Thyroid gland (tissue), 4 donors: Measurements from ENCODE around the gene BLOC1S2. TPM values are rescaled to one million over a fixed set of nuclear protein-coding genes. Genes with fewer than 3 reads are reported as not detected.

Experiments
- DNase-seq, 2 donors: peaks; one replicate each; pipeline ENCODE4 v3.0.0-alpha.2; 2019
- H3K27ac ChIP-seq, 3 donors: fragments of 200-600 bp; sonication (generic); 1 replicate in 2 of 3; 2 replicates in 1 of 3; pipeline ENCODE4 v1.5.1; 2016 to 2019; ENCODE audit warnings: mild to moderate bottlenecking in 1 of 3, moderate library complexity in 1 of 3
- H3K27me3 ChIP-seq: fragments of 200-600 bp; sonication (generic); one replicate; pipeline ENCODE4 v1.5.1; 2019
- H3K36me3 ChIP-seq, 2 donors: fragments of 200-600 bp; sonication (generic); one replicate each; pipeline ENCODE4 v1.5.1; 2016 to 2019
- H3K4me1 ChIP-seq, 2 donors: fragments of 200-600 bp; sonication (generic); one replicate each; pipeline ENCODE4 v1.5.1; 2017 to 2019
- H3K4me3 ChIP-seq, 3 donors: fragments of 200-600 bp; sonication (generic); replicated peaks in 1 of 3; 1 replicate in 2 of 3; 2 replicates in 1 of 3; pipeline ENCODE4 v1.5.1; 2016; ENCODE audit warnings: mild to moderate bottlenecking in 1 of 3
- H3K9me3 ChIP-seq: fragments of 200-600 bp; sonication (generic); one replicate; pipeline ENCODE4 v1.5.1; 2017
- POLR2A ChIP-seq, 2 donors: fragments of 450-650 bp; IDR thresholded peaks; one replicate each; pipeline ENCODE4 v1.6.1; 2017; ENCODE audit warnings: antibody characterized with exemption in 2 of 2, mild to moderate bottlenecking in 2 of 2, moderate library complexity in 1 of 2
- WGBS, 2 donors: methylation state at CpG; one replicate each; pipeline ENCODE4 v1.1.5; 2017; 5-methylcytosine and 5-hydroxymethylcytosine counted together
- intact Hi-C: fragments of 100-400 bp; cut with DNase I; formaldehyde crosslinking; loops from one replicate; pipeline ENCODE4 v1.15.1; 2023
- total RNA-seq, 4 donors: library from RNA; depleted of rRNA; stranded (reverse); fragments of >200 nt; gene quantifications; one replicate each; pipeline ENCODE4 v1.2.3, GENCODE V29; 2016
- TF ChIP-seq, protein P1 (sequence below), 6 experiments: fragments of 200-600 bp in 3 of 6; fragments of 450-650 bp in 3 of 6; sonication (generic) in 3 of 6; IDR thresholded peaks; one replicate each; pipeline ENCODE4 v1.5.1; 2016 to 2019; ENCODE audit warnings: antibody characterized with exemption in 6 of 6, mild to moderate bottlenecking in 2 of 6, inconsistent platforms in 1 of 6, moderate library complexity in 1 of 6

Gene BLOC1S2
- total RNA-seq, 4 donors from 2014 or later = 22.6 to 42.2 (median 37.0) TPM

DNA sequence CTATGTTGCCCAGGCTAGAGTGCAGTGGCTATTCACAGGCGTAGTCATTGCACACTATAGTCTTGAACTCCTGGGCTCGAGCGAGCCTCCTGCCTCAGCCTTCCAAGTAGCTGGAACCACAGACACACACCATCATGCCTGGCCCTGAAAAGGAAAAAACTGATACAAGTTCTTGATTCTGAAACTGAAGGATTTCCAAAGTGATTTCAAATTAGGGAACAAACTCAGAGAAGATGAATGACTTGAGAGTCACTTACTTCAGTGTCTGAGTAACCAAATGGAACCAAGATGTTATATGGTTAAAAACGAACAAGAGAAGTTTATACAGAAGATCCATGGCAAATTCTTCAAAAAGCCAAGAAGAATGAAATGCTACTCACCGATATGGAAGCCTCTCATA lies 33.4 kb downstream of the BLOC1S2 start:
- Histone ChIP-seq H3K36me3 (peaks cover 23 to 58% of the 10 kb centered on the region in 2 donors), H3K27ac (no peak overlapping the region), H3K4me3 (no peak overlapping the region), H3K27me3 (no peaks in the 10 kb centered on the region), H3K9me3 (no peaks in the 10 kb centered on the region), H3K4me1 (no peaks in the 10 kb centered on the region)
- 96% methylated on average over 5 of the region's 5 CpGs for WGBS, 2 donors
- no peak for DNase-seq
- TF ChIP-seq, protein P1, sequence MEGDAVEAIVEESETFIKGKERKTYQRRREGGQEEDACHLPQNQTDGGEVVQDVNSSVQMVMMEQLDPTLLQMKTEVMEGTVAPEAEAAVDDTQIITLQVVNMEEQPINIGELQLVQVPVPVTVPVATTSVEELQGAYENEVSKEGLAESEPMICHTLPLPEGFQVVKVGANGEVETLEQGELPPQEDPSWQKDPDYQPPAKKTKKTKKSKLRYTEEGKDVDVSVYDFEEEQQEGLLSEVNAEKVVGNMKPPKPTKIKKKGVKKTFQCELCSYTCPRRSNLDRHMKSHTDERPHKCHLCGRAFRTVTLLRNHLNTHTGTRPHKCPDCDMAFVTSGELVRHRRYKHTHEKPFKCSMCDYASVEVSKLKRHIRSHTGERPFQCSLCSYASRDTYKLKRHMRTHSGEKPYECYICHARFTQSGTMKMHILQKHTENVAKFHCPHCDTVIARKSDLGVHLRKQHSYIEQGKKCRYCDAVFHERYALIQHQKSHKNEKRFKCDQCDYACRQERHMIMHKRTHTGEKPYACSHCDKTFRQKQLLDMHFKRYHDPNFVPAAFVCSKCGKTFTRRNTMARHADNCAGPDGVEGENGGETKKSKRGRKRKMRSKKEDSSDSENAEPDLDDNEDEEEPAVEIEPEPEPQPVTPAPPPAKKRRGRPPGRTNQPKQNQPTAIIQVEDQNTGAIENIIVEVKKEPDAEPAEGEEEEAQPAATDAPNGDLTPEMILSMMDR (IDR thresholded peaks at IDR 0.05) = no peak
- TF ChIP-seq POLR2A (IDR thresholded peaks at IDR 0.05) = no peak
- intact Hi-C loops = no loop called here

DNA sequence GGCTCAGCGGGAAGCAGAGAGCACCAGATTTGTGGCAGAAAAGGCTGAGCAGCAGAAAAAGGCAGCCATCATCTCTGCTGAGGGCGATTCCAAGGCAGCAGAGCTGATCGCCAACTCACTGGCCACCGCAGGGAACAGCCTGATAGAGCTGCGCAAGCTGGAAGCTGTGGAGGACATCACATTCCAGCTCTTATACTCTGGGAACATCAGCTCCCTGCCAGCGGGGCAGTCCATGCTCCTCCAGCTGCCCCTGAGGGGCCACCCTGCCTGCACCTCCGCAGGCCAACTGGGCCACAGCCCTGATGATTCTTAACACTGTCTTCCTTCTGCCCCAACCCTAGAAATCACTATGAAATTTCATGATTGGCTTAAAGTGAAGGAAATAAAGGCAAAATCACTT lies 37.7 kb downstream of the BLOC1S2 start:
- 99% methylated on average over 6 to 7 of the region's 7 CpGs for WGBS, 2 donors
- DNase-seq = no peak
- no peaks in the 10 kb centered on the region for H3K4me1 ChIP-seq
- no peak overlapping the region for H3K27ac ChIP-seq
- peaks cover 43 to 53% of the 10 kb centered on the region in 2 donors for H3K36me3 ChIP-seq
- no peak overlapping the region for H3K4me3 ChIP-seq
- H3K9me3 ChIP-seq = no peaks in the 10 kb centered on the region
- intact Hi-C loops = no loop called here
- TF ChIP-seq, protein P1 (IDR thresholded peaks at IDR 0.05) = no peak
- no peak for TF ChIP-seq POLR2A (IDR thresholded peaks at IDR 0.05)
- H3K27me3 ChIP-seq = no peaks in the 10 kb centered on the region

DNA sequence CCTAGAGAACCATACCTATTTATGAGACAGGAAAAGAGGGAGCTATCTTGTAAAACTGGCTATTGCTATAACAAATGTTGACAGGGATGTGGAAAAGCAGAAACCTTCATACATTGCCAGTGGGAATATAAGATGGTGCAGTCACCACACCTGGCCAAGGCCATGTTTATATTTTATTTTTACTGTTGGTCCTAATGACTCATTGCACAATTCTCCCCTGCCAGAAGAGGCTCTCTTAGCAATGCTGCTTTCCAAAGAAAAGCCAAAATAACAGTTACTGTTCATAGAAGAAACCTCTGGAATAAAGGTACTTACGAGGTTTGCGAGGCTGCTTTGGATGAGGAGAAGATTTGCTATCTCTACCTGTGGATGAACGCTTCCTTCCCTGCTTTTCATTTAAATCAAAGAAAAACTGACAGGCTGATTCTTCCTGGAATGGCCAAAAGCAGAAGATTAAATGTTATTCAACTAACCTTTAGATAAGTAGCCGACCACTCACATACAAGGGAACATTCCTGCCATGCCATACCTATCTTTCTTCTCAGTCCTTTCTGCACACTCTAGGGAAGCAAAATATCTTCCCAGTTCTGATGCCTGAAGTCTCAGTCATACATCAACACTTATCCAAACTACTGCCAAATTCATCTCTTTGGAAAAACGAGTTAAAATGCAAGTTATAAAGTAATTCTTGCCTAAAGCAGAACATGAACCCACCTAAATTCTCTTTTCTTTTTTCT lies 40.8 kb downstream of the BLOC1S2 start:
- Histone ChIP-seq H3K4me3 (no peak overlapping the region), H3K4me1 (no peaks in the 10 kb centered on the region), H3K36me3 (peaks cover 41 to 43% of the 10 kb centered on the region in 2 donors), H3K27me3 (no peaks in the 10 kb centered on the region), H3K27ac (no peak overlapping the region), H3K9me3 (no peaks in the 10 kb centered on the region)
- no peak for TF ChIP-seq POLR2A (IDR thresholded peaks at IDR 0.05)
- TF ChIP-seq, protein P1 (IDR thresholded peaks at IDR 0.05) = no peak
- no peak for DNase-seq
- intact Hi-C loops = no loop called here
- 94 to 96% methylated on average over 5 of the region's 5 CpGs for WGBS, 2 donors

DNA sequence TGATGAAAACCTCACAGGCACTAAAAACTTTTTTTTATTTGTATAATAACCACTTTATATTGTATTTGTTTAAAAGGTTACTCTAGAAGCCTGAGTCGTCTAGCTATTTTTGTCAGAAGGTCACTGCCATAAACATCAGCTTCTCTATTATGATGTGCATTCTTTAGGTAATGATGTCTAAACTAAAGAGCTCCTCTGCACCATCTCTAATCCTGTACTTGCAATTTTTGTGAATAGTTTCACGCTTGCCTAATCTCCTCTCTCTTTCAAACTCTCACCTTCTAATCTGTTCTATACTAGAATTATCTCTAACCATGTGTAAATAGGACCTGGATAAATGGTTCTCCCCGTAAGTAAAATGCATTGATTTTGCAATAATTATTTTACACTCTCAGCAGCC lies 46.6 kb downstream of the BLOC1S2 start:
- no peak for TF ChIP-seq POLR2A (IDR thresholded peaks at IDR 0.05)
- TF ChIP-seq, protein P1 (IDR thresholded peaks at IDR 0.05) = no peak
- DNase-seq = no peak
- Histone ChIP-seq H3K4me1 (no peaks in the 10 kb centered on the region), H3K4me3 (no peak overlapping the region), H3K9me3 (no peaks in the 10 kb centered on the region), H3K36me3 (peaks cover 27 to 39% of the 10 kb centered on the region in 2 donors), H3K27me3 (no peaks in the 10 kb centered on the region), H3K27ac (no peak overlapping the region)
- intact Hi-C loops = no loop called here
- 91 to 94% methylated on average over 3 of the region's 3 CpGs for WGBS, 2 donors

DNA sequence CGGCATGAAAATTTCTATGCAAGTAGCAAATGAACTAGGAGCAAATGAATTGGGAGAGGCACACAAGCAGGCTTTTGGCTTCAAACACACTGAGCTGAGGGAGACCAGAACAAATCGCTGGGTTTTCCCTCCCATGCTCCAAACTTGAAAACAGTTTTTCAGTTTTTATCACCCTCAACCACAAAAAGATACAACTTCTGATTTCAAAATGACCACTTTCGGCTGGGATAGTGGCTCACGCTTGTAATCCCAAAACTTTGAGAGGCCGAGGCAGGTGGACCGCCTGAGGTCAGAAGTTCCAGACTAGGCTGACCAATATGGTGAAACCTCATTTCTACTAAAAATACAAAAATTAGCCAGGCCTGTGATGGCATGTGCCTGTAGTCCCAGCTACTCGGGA lies 48.1 kb downstream of the BLOC1S2 start:
- H3K4me1 ChIP-seq = no peaks in the 10 kb centered on the region
- no peak overlapping the region for H3K27ac ChIP-seq
- TF ChIP-seq, protein P1 (IDR thresholded peaks at IDR 0.05) = no peak
- TF ChIP-seq POLR2A (IDR thresholded peaks at IDR 0.05) = no peak
- intact Hi-C loops = no loop called here
- H3K27me3 ChIP-seq = no peaks in the 10 kb centered on the region
- H3K36me3 ChIP-seq = peaks cover 33 to 43% of the 10 kb centered on the region in 2 donors
- 93 to 94% methylated on average over 7 of the region's 7 CpGs for WGBS, 2 donors
- H3K4me3 ChIP-seq = no peak overlapping the region
- no peak for DNase-seq
- H3K9me3 ChIP-seq = no peaks in the 10 kb centered on the region
